ENCODE results near the gene ZNF81.

Gene ZNF81

GRCh38 chrX:47918274-47918673, 81.6 kb downstream of the ZNF81 start:
- TF ChIP-seq, protein P1, sequence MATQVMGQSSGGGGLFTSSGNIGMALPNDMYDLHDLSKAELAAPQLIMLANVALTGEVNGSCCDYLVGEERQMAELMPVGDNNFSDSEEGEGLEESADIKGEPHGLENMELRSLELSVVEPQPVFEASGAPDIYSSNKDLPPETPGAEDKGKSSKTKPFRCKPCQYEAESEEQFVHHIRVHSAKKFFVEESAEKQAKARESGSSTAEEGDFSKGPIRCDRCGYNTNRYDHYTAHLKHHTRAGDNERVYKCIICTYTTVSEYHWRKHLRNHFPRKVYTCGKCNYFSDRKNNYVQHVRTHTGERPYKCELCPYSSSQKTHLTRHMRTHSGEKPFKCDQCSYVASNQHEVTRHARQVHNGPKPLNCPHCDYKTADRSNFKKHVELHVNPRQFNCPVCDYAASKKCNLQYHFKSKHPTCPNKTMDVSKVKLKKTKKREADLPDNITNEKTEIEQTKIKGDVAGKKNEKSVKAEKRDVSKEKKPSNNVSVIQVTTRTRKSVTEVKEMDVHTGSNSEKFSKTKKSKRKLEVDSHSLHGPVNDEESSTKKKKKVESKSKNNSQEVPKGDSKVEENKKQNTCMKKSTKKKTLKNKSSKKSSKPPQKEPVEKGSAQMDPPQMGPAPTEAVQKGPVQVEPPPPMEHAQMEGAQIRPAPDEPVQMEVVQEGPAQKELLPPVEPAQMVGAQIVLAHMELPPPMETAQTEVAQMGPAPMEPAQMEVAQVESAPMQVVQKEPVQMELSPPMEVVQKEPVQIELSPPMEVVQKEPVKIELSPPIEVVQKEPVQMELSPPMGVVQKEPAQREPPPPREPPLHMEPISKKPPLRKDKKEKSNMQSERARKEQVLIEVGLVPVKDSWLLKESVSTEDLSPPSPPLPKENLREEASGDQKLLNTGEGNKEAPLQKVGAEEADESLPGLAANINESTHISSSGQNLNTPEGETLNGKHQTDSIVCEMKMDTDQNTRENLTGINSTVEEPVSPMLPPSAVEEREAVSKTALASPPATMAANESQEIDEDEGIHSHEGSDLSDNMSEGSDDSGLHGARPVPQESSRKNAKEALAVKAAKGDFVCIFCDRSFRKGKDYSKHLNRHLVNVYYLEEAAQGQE (IDR thresholded peaks at IDR 0.05; ENCODE audit: insufficient read depth in 1 of 2, low read depth in 2 of 2, low read length in 2 of 2) = no peak
- TF ChIP-seq SIN3A (IDR thresholded peaks at IDR 0.05; ENCODE audit: borderline replicate concordance, insufficient read depth, low read length) = no peak
- no peak for TF ChIP-seq POLR2AphosphoS5 (IDR thresholded peaks at IDR 0.05; ENCODE audit: low read depth, low read length)
- no peak for TF ChIP-seq FOXP2 (optimal IDR thresholded peaks at IDR 0.05; ENCODE audit: borderline replicate concordance, extremely low read depth, extremely low read length, insufficient read depth)
- no peak for TF ChIP-seq TAF1 (IDR thresholded peaks at IDR 0.05; ENCODE audit: borderline replicate concordance, insufficient read depth, low read length)

GRCh38 chrX:47927212-47927611, 90.5 kb downstream of the ZNF81 start:
- TF ChIP-seq, protein P1 (IDR thresholded peaks at IDR 0.05; ENCODE audit: insufficient read depth in 1 of 2, low read depth in 2 of 2, low read length in 2 of 2) = no peak
- no peak for TF ChIP-seq TAF1 (IDR thresholded peaks at IDR 0.05; ENCODE audit: borderline replicate concordance, insufficient read depth, low read length)
- no peak for TF ChIP-seq POLR2AphosphoS5 (IDR thresholded peaks at IDR 0.05; ENCODE audit: low read depth, low read length)
- no peak for TF ChIP-seq FOXP2 (optimal IDR thresholded peaks at IDR 0.05; ENCODE audit: borderline replicate concordance, extremely low read depth, extremely low read length, insufficient read depth)
- no peak for TF ChIP-seq SIN3A (IDR thresholded peaks at IDR 0.05; ENCODE audit: borderline replicate concordance, insufficient read depth, low read length)

- TF ChIP-seq POLR2AphosphoS5 (IDR thresholded peaks at IDR 0.05; ENCODE audit: low read depth, low read length) (no peak), SIN3A (IDR thresholded peaks at IDR 0.05; ENCODE audit: borderline replicate concordance, insufficient read depth, low read length) (no peak), FOXP2 (optimal IDR thresholded peaks at IDR 0.05; ENCODE audit: borderline replicate concordance, extremely low read depth, extremely low read length, insufficient read depth) (no peak), TAF1 (IDR thresholded peaks at IDR 0.05; ENCODE audit: borderline replicate concordance, insufficient read depth, low read length) (no peak)
- TF ChIP-seq, protein P1 (IDR thresholded peaks at IDR 0.05; ENCODE audit: insufficient read depth in 1 of 2, low read depth in 2 of 2, low read length in 2 of 2) = no peak
Measured at GRCh38 chrX:47933946-47934345, 97.2 kb downstream of the ZNF81 start.

DNA sequence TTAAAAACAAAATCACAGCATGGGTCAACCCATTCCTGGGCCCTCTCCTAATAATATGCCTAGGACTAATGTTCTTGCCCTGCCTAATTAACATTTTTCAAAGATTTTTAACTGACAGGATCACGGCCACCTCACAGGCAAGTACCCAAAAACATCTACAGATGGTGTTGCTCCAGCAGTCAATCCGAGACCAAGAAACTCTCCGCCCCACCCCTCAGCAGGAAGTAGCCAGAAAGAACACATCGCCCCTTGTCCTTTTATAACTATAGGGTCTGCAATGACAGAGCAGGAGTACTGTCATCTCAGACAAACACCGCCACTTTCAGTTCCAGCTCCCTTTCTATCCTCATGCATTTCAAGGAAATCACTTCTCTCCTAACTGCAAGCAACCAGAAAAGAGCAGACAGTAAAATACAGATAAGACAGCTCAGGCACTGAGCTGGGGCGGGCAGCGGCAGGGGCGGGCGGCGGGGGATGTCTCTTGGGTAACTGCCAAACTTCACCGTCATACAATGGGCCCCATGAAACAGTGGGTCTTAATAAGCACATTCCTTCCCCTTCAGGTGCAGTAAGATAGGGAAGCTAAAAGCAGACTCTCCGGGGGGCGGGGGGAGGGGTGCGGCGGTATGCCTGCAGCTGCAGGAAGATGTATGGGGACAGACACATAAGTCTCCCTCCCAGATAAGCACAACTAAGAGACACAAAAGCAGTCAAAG, 99.7 kb downstream of the ZNF81 start:
- TF ChIP-seq, protein P1 (IDR thresholded peaks at IDR 0.05; ENCODE audit: insufficient read depth in 1 of 2, low read depth in 2 of 2, low read length in 2 of 2) = no peak
- no peak for TF ChIP-seq POLR2AphosphoS5 (IDR thresholded peaks at IDR 0.05; ENCODE audit: low read depth, low read length)
- no peak for TF ChIP-seq SIN3A (IDR thresholded peaks at IDR 0.05; ENCODE audit: borderline replicate concordance, insufficient read depth, low read length)
- TF ChIP-seq TAF1 (IDR thresholded peaks at IDR 0.05; ENCODE audit: borderline replicate concordance, insufficient read depth, low read length) = no peak
- no peak for TF ChIP-seq FOXP2 (optimal IDR thresholded peaks at IDR 0.05; ENCODE audit: borderline replicate concordance, extremely low read depth, extremely low read length, insufficient read depth)

All from PFSK-1 (cell line).